ENCODE results near the gene TRIM56.
A peak's percentile ranks its signal among the peaks of the same experiment; 100 is the strongest.
"Not testable (repeated sequence)": the region's sequence is repeated elsewhere in the genome, so short reads cannot be mapped to it uniquely, and the experiment has no call there.

Gene TRIM56

DNA sequence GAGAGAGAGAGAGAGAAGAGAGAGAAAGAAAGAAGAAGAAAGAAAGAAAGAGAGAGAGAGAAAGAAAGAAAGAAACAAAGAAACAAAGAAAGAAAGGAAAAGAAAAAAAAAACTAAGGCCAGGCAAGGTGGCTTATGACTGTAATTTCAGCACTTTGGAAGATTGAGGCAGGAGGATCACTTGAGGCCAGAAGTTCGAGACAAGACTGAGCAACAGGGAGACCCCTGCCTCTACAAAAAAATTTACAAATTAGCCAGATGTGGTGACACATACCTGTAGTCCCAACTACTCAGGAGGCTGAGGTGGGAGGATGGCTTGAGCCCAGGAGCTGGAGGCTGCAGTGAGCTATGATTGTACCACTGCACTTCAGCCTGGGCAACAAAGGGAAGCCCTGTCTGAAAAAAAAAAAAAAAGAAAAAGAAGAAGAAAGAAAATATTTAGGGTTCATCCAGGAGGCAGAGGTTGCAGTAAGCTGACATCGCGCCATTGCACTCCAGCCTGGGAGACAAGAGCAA lies 44.4 kb downstream of the TRIM56 start:
- DNase-seq (ENCODE audit: low read depth, low spot score), result no peak

DNA sequence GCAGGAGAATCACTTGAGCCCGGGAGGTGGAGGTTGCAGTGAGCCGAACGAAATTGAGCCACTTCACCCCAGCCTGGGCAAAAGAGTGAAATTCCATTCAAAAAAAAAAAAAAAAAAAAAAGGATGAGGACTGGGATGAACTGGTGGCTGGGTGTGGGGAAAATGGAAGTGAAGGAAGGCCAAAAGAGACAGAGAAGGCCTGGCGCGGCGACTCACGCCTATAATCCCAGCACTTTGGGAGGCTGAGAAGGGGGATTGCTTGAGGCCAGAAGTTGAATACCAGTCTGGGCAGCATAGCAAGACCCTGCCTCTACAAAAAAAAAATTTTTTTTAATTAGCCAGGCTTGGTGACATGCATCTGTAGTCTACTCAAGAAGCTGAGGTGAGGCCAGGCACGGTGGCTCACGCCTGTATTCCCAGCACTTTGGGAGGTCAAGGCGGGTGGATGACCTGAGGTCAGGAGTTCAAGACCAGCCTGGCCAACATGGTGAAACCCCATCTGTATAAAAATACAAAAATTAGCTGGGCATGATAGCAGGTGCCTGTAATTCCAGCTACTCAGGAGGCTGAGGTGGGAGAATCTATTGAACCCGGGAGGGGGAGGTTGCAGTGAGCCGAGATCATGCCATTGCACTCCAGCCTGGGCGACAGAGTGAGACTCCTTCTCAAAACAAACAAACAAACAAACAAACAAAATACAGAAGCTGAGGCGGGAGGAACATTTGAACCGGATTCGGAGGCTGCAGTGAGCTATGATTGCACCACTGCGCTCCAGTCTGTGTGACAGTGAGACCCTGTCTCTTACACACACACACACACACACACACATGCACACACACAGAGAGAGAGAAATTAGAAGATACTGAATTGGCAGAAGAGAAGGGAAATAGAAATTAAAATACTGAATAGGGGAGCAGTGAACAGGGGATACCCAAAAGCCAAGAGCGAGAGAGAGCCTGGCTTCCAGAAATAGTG lies 47.6 kb downstream of the TRIM56 start:
- DNase-seq (ENCODE audit: low read depth, low spot score), result not testable (repeated sequence)

DNA sequence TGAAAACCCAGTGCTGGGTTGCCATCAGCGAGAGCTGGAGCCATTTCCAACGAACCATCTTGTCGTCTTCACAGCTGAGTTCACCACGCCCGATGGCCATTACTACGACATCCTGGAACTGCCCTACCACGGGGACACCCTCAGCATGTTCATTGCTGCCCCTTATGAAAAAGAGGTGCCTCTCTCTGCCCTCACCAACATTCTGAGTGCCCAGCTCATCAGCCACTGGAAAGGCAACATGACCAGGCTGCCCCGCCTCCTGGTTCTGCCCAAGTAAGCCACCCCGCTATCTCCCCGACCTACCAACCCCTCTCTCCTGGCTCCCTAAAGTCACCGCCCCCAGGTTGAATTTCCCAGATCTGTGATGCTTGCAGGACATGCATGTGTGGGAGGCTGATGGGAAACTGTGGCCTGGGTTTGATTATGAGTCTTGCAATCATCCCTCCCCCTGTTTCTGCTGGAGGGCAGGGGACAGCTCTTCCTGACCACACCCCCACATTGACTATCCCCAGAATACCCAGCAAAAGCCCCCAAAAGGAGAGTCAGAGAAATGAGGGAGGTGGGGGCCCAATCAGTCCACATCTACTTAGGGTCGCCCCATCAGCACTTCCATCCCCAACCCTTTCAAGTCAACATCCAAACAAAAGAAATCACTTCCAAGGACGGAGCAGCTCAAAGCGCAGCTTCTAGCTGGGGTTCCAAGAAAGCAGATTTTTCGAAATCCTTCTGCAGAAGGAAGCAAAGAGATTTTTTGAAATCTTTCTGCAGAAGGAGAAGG lies 48.5 kb downstream of the TRIM56 start:
- DNase-seq (ENCODE audit: low read depth, low spot score), result no peak

DNA sequence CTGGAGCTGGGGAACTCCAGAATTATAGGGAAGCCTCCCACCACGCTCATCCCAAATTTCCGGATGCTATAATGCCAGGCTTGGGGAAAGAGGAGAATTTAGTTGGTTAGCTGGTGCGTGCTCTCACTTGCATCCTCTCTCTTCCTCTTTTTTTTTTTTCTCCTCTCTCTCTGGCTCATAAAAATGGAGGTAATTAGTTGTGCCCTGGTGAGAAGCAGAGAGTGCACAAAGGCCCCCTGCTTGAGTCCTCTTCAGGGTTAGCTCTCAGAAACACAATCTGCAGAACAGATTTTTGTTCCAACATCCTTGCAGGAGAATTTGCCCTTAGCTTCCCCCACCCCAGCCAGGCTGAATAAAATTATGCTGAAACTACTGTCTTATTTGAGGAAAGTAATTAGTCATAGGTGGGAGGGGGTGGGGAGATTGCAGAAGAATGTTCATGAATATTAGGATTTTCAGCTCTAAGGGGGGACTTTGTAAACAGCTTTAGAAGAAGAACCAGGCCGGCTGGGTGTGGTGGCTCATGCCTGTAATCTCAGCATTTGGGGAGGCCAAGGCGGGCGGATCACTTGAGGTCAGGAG lies 49.2 kb downstream of the TRIM56 start:
- DNase-seq (ENCODE audit: low read depth, low spot score), result no peak

DNA sequence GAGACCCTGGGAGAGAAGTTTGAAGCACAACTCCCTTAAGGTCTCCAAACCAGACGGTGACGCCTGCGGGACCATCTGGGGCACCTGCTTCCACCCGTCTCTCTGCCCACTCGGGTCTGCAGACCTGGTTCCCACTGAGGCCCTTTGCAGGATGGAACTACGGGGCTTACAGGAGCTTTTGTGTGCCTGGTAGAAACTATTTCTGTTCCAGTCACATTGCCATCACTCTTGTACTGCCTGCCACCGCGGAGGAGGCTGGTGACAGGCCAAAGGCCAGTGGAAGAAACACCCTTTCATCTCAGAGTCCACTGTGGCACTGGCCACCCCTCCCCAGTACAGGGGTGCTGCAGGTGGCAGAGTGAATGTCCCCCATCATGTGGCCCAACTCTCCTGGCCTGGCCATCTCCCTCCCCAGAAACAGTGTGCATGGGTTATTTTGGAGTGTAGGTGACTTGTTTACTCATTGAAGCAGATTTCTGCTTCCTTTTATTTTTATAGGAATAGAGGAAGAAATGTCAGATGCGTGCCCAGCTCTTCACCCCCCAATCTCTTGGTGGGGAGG lies 52.5 kb downstream of the TRIM56 start:
- no peak for DNase-seq (ENCODE audit: low read depth, low spot score)

DNA sequence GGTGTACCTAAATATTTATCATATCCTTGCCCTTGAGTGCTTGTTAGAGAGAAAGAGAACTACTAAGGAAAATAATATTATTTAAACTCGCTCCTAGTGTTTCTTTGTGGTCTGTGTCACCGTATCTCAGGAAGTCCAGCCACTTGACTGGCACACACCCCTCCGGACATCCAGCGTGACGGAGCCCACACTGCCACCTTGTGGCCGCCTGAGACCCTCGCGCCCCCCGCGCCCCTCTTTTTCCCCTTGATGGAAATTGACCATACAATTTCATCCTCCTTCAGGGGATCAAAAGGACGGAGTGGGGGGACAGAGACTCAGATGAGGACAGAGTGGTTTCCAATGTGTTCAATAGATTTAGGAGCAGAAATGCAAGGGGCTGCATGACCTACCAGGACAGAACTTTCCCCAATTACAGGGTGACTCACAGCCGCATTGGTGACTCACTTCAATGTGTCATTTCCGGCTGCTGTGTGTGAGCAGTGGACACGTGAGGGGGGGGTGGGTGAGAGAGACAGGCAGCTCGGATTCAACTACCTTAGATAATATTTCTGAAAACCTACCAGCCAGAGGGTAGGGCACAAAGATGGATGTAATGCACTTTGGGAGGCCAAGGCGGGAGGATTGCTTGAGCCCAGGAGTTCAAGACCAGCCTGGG lies 53.1 kb downstream of the TRIM56 start:
- peak; percentile 82 for DNase-seq (ENCODE audit: low read depth, low spot score)

DNA sequence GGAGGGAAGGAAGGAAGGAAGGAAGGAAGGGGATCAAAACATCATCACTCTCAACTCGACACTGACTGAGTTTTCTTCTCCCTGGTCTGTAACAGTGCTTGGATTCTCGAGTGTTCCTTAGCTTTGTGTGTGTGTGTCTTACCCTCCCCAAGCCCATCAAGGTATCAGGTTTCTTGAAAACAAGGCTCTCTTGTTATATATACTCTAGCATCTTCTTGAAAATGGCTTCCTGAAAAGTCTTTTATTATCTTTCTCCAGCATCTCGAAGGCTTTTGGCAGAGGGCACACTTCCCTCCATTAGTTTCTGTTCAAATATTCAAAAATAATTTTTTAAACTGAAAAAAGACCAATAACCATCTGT lies 55.0 kb downstream of the TRIM56 start:
- DNase-seq (ENCODE audit: low read depth, low spot score), result no peak

DNA sequence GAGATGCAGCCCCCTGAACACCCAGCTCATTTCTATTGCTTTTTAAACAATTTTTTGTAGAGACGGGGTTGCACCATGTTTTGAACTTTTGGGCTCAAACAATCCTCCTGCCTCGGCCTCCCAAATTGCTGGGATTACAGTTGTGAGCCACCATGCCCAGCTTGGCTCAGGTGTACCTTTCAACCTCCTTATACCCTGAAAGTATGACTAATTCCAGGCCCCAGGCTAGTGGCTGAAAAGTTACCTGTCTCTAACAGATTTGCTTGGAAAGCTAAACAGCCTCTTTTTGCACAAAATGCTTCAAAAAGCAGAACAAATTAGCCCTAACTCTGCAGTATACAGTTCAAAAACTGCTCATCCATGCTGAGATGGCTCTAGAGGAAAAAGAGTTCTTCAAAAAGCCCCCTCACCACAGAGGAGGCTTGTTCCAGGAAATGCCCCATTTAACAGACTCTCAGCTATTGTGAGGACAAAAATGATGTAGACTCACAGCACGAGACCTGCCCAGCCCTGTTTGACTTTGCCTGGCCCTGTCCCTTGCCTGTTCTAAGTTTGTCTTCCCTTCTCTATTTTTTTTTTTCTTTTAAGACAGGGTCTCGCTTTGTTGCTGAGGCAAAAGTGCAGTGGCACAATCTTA lies 55.6 kb downstream of the TRIM56 start:
- no peak for DNase-seq (ENCODE audit: low read depth, low spot score)
